GM23338 (cell line): Measurements from ENCODE around the gene CDC14A. TPM values are rescaled to one million over a fixed set of nuclear protein-coding genes. Genes with fewer than 3 reads are reported as not detected.

Experiments
- ATAC-seq: fragments of 200-7000 bp; cut with Tn5 transposase; 3 replicates; pipeline ENCODE4 v1.9.1; 2020
- DNase-seq: peaks from one replicate; pipeline ENCODE4 v3.0.0-alpha.2; 2015; ENCODE audit warnings: low spot score
- H2AFZ ChIP-seq: fragments of 200-600 bp; sonication (generic); 2 replicates; pipeline ENCODE4 v1.8.0; 2016; ENCODE audit warnings: antibody characterized with exemption, mild to moderate bottlenecking, moderate library complexity
- H3F3A ChIP-seq: fragments of 200-600 bp; sonication (generic); replicated peaks from 2 replicates; pipeline ENCODE4 v1.8.0; 2017; ENCODE audit warnings: antibody characterized with exemption, mixed run types, low read depth
- H3K27ac ChIP-seq: fragments of 200-600 bp; sonication (generic); 2 replicates; pipeline ENCODE4 v1.6.1; 2016; ENCODE audit warnings: low read depth
- H3K27me3 ChIP-seq: fragments of 200-600 bp; sonication (generic); 2 replicates; pipeline ENCODE4 v1.8.0; 2016; ENCODE audit warnings: mild to moderate bottlenecking, mixed run types, moderate library complexity; ENCODE audit not compliant: insufficient read depth
- H3K36me3 ChIP-seq: fragments of 200-600 bp; sonication (generic); 2 replicates; pipeline ENCODE4 v1.8.0; 2016; ENCODE audit warnings: mild to moderate bottlenecking; ENCODE audit not compliant: insufficient read depth
- H3K4me1 ChIP-seq: fragments of 200-600 bp; sonication (generic); 2 replicates; pipeline ENCODE4 v1.8.0; 2016; ENCODE audit warnings: mild to moderate bottlenecking, moderate library complexity; ENCODE audit not compliant: insufficient read depth
- H3K4me2 ChIP-seq: fragments of 200-600 bp; sonication (generic); 2 replicates; pipeline ENCODE4 v1.7.1; 2017; ENCODE audit warnings: mixed run types
- H3K4me3 ChIP-seq: fragments of 200-600 bp; sonication (generic); 2 replicates; pipeline ENCODE4 v1.6.1; 2016; ENCODE audit warnings: mixed run types
- H3K79me2 ChIP-seq: fragments of 200-600 bp; sonication (generic); replicated peaks from 2 replicates; pipeline ENCODE4 v1.8.0; 2017; ENCODE audit warnings: mild to moderate bottlenecking; ENCODE audit not compliant: insufficient read depth
- H3K9me2 ChIP-seq: fragments of 200-600 bp; sonication (generic); 2 replicates; pipeline ENCODE4 v1.8.0; 2017; ENCODE audit not compliant: insufficient read depth
- H4K20me1 ChIP-seq: fragments of 200-600 bp; sonication (generic); replicated peaks from 2 replicates; pipeline ENCODE4 v1.8.0; 2017; ENCODE audit warnings: mild to moderate bottlenecking; ENCODE audit not compliant: insufficient read depth
- H3K27ac Mint-ChIP-seq: 2 replicates; pipeline ENCODE4 v1.8.0; 2020; ENCODE audit warnings: inconsistent platforms, mild to moderate bottlenecking, moderate library complexity, mixed read lengths
- H3K27me3 Mint-ChIP-seq: 3 replicates; pipeline ENCODE4 v1.8.0; 2022; ENCODE audit warnings: low read depth, mild to moderate bottlenecking, moderate library complexity, mixed read lengths, inconsistent platforms; ENCODE audit not compliant: insufficient read depth, poor library complexity
- H3K36me3 Mint-ChIP-seq: 3 replicates; pipeline ENCODE4 v1.8.0; 2021; ENCODE audit warnings: low read depth, mild to moderate bottlenecking, inconsistent platforms, moderate library complexity, mixed read lengths
- H3K4me1 Mint-ChIP-seq: 3 replicates; pipeline ENCODE4 v1.8.0; 2020; ENCODE audit warnings: mild to moderate bottlenecking, inconsistent platforms, mixed read lengths
- H3K4me3 Mint-ChIP-seq: 3 replicates; pipeline ENCODE4 v1.8.0; 2021; ENCODE audit warnings: moderate library complexity, mild to moderate bottlenecking, inconsistent platforms, mixed read lengths
- H3K9me3 Mint-ChIP-seq: 3 replicates; pipeline ENCODE4 v1.8.0; 2020; ENCODE audit warnings: moderate library complexity, mild to moderate bottlenecking, inconsistent platforms, mixed read lengths
- CREB1 ChIP-seq: fragments of 250-450 bp; sonication (Bioruptor Pico); IDR thresholded peaks from 2 replicates; pipeline ENCODE4 v1.5.0; 2020; ENCODE audit warnings: low read depth, mild to moderate bottlenecking, moderate library complexity
- CTCF ChIP-seq, 2 experiments: fragments of 200-600 bp in 1 of 2; sonication (generic) in 1 of 2; conservative IDR thresholded peaks; 2 replicates each; pipeline versions ENCODE4 v1.5.1 to v1.6.1; 2016 to 2017; ENCODE audit warnings: antibody characterized with exemption in 2 of 2, low read depth in 2 of 2, mild to moderate bottlenecking in 2 of 2, moderate library complexity in 1 of 2
- ETS1 ChIP-seq: IDR thresholded peaks from 2 replicates; pipeline ENCODE4 v1.6.1; 2016; ENCODE audit warnings: antibody characterized with exemption
- EZH2 ChIP-seq: fragments of 200-600 bp; sonication (generic); IDR thresholded peaks from one replicate; pipeline ENCODE4 v1.8.0; 2017; ENCODE audit warnings: antibody characterized with exemption, mild to moderate bottlenecking, low read depth; ENCODE audit not compliant: unreplicated experiment
- EZH2phosphoT487 ChIP-seq: fragments of 200-600 bp; sonication (generic); IDR thresholded peaks from one replicate; pipeline ENCODE4 v1.8.1; 2018; ENCODE audit warnings: antibody characterized with exemption; ENCODE audit not compliant: unreplicated experiment
- JUNB ChIP-seq: IDR thresholded peaks from one replicate; pipeline ENCODE4 v1.6.1; 2016; ENCODE audit warnings: antibody characterized with exemption; ENCODE audit not compliant: unreplicated experiment
- NANOG ChIP-seq: IDR thresholded peaks from 2 replicates; pipeline ENCODE4 v1.6.1; 2016; ENCODE audit warnings: antibody characterized with exemption, borderline replicate concordance
- POLR2AphosphoS5 ChIP-seq: IDR thresholded peaks from 2 replicates; pipeline ENCODE4 v1.6.1; 2016; ENCODE audit warnings: antibody characterized with exemption, low read depth
- REST ChIP-seq: IDR thresholded peaks from one replicate; pipeline ENCODE4 v1.6.1; 2018; ENCODE audit warnings: antibody characterized with exemption; ENCODE audit not compliant: unreplicated experiment
- STAT1 ChIP-seq: IDR thresholded peaks from one replicate; pipeline ENCODE4 v1.6.1; 2016; ENCODE audit warnings: antibody characterized with exemption; ENCODE audit not compliant: unreplicated experiment
- ZNF114 ChIP-seq: fragments of 250-450 bp; sonication (Bioruptor Pico); IDR thresholded peaks from 2 replicates; pipeline ENCODE4 v1.5.0; 2020; ENCODE audit warnings: mild to moderate bottlenecking, moderate library complexity
- ZNF331 ChIP-seq: fragments of 250-450 bp; sonication (Bioruptor Pico); IDR thresholded peaks from 2 replicates; pipeline ENCODE4 v1.5.0; 2020; ENCODE audit warnings: low read depth, mild to moderate bottlenecking, moderate library complexity
- ZNF462 ChIP-seq: fragments of 250-450 bp; sonication (Bioruptor Pico); IDR thresholded peaks from 2 replicates; pipeline ENCODE4 v1.5.0; 2020; ENCODE audit warnings: mild to moderate bottlenecking, moderate library complexity
- polyA plus RNA-seq: library from polyadenylated mRNA; unstranded; fragments of >200 nt; fragmentation: Nextera tagmentation; extraction: Ambion mirVana; gene quantifications from 2 replicates; pipeline ENCODE4 v1.2.1, GENCODE V29; 2016
- total RNA-seq: library from RNA; depleted of rRNA; stranded (reverse); fragments of >200 nt; shearing (Covaris generic); gene quantifications from 2 replicates; pipeline ENCODE4 v1.2.3, GENCODE V29; 2014

The CDC14A gene
- total and polyA plus RNA-seq, 2 experiments from 2014 or later, result 11.1 to 20.8 TPM

GRCh38 chr1:100313382-100313781 lies 38.9 kb upstream of the CDC14A start:
- H3K4me1 ChIP-seq, result no peaks in the 10 kb centered on the region
- Mint-ChIP-seq H3K36me3 (peaks cover 10% of the 10 kb centered on the region; the same call in 2 of the 3 replicates), H3K4me3 (no peak overlapping the region), H3K4me1 (no peaks in the 10 kb centered on the region), H3K27ac (no peak overlapping the region), H3K27me3 (peaks cover 2% of the 10 kb centered on the region), H3K9me3 (peaks cover 22% of the 10 kb centered on the region; the same call in 2 of the 3 replicates)
- DNase-seq, result no peak
- peaks cover 6% of the 10 kb centered on the region; the same call in 1 of the 2 replicates for H3K36me3 ChIP-seq
- no peaks in the 10 kb centered on the region for H3K79me2 ChIP-seq
- no peak overlapping the region for H3K4me3 ChIP-seq
- no peak overlapping the region for H3K4me2 ChIP-seq
- H3F3A ChIP-seq, result no peaks in the 10 kb centered on the region
- peak overlapping the region; percentile 33; the same call in 1 of the 2 replicates for H2AFZ ChIP-seq
- no peaks in the 10 kb centered on the region for H3K27me3 ChIP-seq
- no peak for ATAC-seq
- H3K27ac ChIP-seq, result no peak overlapping the region
- H3K9me2 ChIP-seq, result 0 out of 2 replicates have a peak, but pooled peaks cover 5% of the 10 kb centered on the region
- no peak for TF ChIP-seq ETS1
- TF ChIP-seq ZNF331 (CRISPR knock-in tag), result no peak
- TF ChIP-seq REST, result no peak
- no peak for TF ChIP-seq ZNF462 (CRISPR knock-in tag)
- no peak for TF ChIP-seq CTCF (conservative IDR thresholded peaks at IDR 0.05; ENCODE audit: low read depth in 2 of 2)
- TF ChIP-seq STAT1, result no peak
- no peak for TF ChIP-seq NANOG
- TF ChIP-seq POLR2AphosphoS5, result no peak
- TF ChIP-seq CREB1 (CRISPR knock-in tag), result no peak
- TF ChIP-seq ZNF114 (CRISPR knock-in tag), result no peak
- no peak for TF ChIP-seq EZH2
- TF ChIP-seq EZH2phosphoT487, result no peak
- no peak for TF ChIP-seq JUNB
- no peaks in the 10 kb centered on the region for H4K20me1 ChIP-seq
